NT2/D1 (cell line): ENCODE results near the gene UGT1A5.

ENCODE experiments used
- DNase-seq: peaks from one replicate; pipeline ENCODE4 v3.0.0-alpha.2; 2011; ENCODE audit warnings: low read depth, low spot score
- H3K27me3 ChIP-seq: 2 replicates; pipeline ENCODE4 v1.6.0; 2011; ENCODE audit warnings: mild to moderate bottlenecking; ENCODE audit not compliant: insufficient read length, insufficient read depth
- H3K36me3 ChIP-seq: 2 replicates; pipeline ENCODE4 v1.6.1; 2011; ENCODE audit warnings: mild to moderate bottlenecking, low read length, mixed read lengths; ENCODE audit not compliant: insufficient read depth, insufficient read length
- H3K4me1 ChIP-seq: 2 replicates; pipeline ENCODE4 v1.5.1; 2011; ENCODE audit not compliant: insufficient read depth, insufficient read length
- H3K4me3 ChIP-seq: 2 replicates; pipeline ENCODE4 v1.5.1; 2011; ENCODE audit warnings: low read depth; ENCODE audit not compliant: insufficient read length
- H3K9ac ChIP-seq: 2 replicates; pipeline ENCODE4 v1.6.0; 2011; ENCODE audit warnings: low read depth; ENCODE audit not compliant: insufficient read length
- H3K9me3 ChIP-seq: 2 replicates; pipeline ENCODE4 v1.5.1; 2011; ENCODE audit warnings: mild to moderate bottlenecking, low read length; ENCODE audit not compliant: insufficient read depth
- SUZ12 ChIP-seq: IDR thresholded peaks from 2 replicates; pipeline ENCODE4 v1.6.1; 2011; ENCODE audit not compliant: insufficient read length, insufficient read depth; ENCODE audit errors: extremely low read depth
- YY1 ChIP-seq: IDR thresholded peaks from 2 replicates; pipeline ENCODE4 v1.6.1; 2011; ENCODE audit not compliant: insufficient read length, insufficient read depth
- ZNF274 ChIP-seq: IDR thresholded peaks from 2 replicates; pipeline ENCODE4 v1.6.1; 2011; ENCODE audit warnings: mild to moderate bottlenecking, low read depth, low read length

Gene UGT1A5

GRCh38 chr2:233674995-233675394 is 37.7 kb upstream of the UGT1A5 start:
- Histone ChIP-seq H3K36me3 (no peaks in the 10 kb centered on the region), H3K27me3 (no peaks in the 10 kb centered on the region), H3K9ac (no peak overlapping the region), H3K4me1 (no peaks in the 10 kb centered on the region), H3K9me3 (no peaks in the 10 kb centered on the region), H3K4me3 (no peak overlapping the region)
- TF ChIP-seq YY1 (no peak), SUZ12 (no peak), ZNF274 (no peak)
- no peak for DNase-seq

GRCh38 chr2:233676046-233676445 is 36.7 kb upstream of the UGT1A5 start:
- no peak for DNase-seq
- H3K4me1 ChIP-seq, result no peaks in the 10 kb centered on the region
- no peaks in the 10 kb centered on the region for H3K9me3 ChIP-seq
- H3K36me3 ChIP-seq, result no peaks in the 10 kb centered on the region
- no peak for TF ChIP-seq YY1
- no peak for TF ChIP-seq ZNF274
- TF ChIP-seq SUZ12, result no peak
- H3K27me3 ChIP-seq, result no peaks in the 10 kb centered on the region
- H3K9ac ChIP-seq, result no peak overlapping the region
- no peak overlapping the region for H3K4me3 ChIP-seq

DNA sequence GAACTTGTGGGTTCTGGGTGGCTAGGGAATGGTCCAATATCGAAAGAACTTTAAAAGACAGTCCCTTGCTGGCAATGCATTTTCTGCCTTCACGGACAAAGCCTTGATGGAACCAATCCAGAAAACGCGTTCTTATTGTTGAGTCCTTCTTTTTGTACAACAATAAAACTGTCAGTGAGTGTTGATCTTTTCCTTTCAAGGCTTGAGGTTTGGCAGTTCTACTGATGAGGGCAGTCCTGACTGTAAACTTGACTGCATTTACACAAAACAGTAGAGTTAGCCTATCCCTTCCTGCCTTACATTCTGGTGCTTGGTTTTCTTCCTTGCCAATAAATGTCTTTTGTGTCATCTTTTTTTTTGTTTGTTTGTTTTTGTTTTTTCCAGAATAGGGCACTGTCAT is 33.5 kb upstream of the UGT1A5 start:
- Histone ChIP-seq H3K4me3 (no peak overlapping the region), H3K9me3 (no peaks in the 10 kb centered on the region), H3K9ac (no peak overlapping the region), H3K27me3 (no peaks in the 10 kb centered on the region), H3K4me1 (no peaks in the 10 kb centered on the region), H3K36me3 (no peaks in the 10 kb centered on the region)
- TF ChIP-seq SUZ12, result no peak
- TF ChIP-seq YY1, result no peak
- no peak for TF ChIP-seq ZNF274
- DNase-seq, result no peak

DNA sequence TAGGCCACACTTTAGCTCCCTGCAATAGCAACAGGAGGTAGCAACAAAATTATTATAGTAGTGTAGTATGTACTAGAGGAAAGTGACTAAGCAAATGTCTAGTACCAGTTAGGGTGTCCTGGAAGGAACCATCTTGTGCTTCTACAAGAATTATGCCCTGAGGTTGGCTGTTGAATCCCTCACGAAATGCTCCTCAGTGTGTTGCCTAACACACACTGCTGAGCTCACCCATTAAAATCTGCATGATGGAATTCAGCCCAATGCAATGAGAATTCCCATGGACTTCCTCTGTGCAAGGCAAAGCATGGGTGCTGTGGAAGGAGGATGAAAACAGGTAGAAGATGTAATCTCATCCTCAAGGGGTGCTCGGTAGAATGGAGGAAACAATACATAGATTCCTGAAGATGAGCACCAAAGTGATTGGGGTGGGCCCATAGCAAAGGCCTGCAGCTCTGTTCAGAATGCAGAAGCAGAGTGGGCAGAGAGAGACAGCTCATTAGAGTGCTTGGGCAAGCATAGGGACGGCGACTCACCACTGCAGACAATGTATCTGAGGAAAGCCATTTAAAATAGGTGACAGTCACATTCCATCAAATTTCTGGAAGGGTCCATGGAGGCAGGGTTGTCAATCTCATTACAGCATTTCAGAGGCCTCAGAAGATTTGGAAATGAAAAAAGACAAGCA is 32.2 kb upstream of the UGT1A5 start:
- H3K9ac ChIP-seq, result no peak overlapping the region
- no peak for TF ChIP-seq YY1
- TF ChIP-seq SUZ12, result no peak
- TF ChIP-seq ZNF274, result no peak
- no peak for DNase-seq
- no peak overlapping the region for H3K4me3 ChIP-seq
- H3K4me1 ChIP-seq, result no peaks in the 10 kb centered on the region
- H3K27me3 ChIP-seq, result no peaks in the 10 kb centered on the region
- no peaks in the 10 kb centered on the region for H3K36me3 ChIP-seq
- no peaks in the 10 kb centered on the region for H3K9me3 ChIP-seq

DNA sequence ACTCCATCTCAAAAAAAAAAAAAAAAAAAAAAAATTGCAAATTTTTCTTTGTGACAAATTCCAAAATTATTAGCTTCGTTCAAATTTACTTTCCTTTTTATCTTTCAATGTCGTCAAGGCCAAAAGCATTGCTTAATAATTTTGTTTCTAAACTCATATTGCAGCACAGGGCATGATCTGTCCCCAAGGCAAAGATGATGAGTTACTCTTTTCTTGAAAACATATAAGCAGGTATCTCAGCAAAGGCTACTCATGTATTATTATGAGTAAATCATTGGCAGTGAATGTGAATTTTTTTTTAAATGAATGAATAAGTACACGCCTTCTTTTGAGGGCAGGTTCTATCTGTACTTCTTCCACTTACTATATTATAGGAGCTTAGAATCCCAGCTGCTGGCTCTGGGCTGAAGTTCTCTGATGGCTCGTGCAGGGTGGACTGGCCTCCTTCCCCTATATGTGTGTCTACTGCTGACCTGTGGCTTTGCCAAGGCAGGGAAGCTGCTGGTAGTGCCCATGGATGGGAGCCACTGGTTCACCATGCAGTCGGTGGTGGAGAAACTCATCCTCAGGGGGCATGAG is 31.1 kb upstream of the UGT1A5 start, which contains the start of gene UGT1A7:
Gene UGT1A7 (plus strand): TSS at position 381 of the 579 bp plus-strand sequence. CDS start 37 bp downstream, at position 418.
- Histone ChIP-seq H3K4me1 (no peaks in the 10 kb centered on the region), H3K9me3 (no peaks in the 10 kb centered on the region), H3K27me3 (no peaks in the 10 kb centered on the region), H3K4me3 (no peak within 1 kb of the TSS), H3K36me3 (no peaks in the 10 kb centered on the region), H3K9ac (no peak within 1 kb of the TSS)
- no peak for DNase-seq
- TF ChIP-seq SUZ12 (no peak), ZNF274 (no peak), YY1 (no peak)

DNA sequence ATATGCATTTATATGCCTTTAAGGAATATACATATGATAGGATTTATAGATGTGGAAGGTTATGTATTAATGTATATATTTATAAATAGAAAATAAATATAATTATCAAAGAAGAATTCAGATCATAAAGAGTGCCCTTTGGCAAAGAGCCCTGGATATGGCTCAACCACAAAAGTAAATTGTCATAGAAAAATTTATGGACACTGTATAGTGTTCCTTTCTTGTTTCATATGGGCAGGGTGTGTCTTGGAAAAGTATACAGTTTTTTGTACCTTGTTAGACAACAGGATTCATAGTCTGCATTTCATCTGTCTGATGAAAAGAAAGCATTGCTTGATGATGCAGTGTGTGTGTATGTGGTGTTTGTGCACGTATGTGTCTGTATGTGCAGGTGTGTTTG is 28.1 kb upstream of the UGT1A5 start:
- Histone ChIP-seq H3K9ac (no peak overlapping the region), H3K36me3 (no peaks in the 10 kb centered on the region), H3K27me3 (no peaks in the 10 kb centered on the region), H3K4me3 (no peak overlapping the region), H3K9me3 (no peaks in the 10 kb centered on the region), H3K4me1 (no peaks in the 10 kb centered on the region)
- TF ChIP-seq YY1 (no peak), SUZ12 (no peak), ZNF274 (no peak)
- DNase-seq, result no peak

GRCh38 chr2:233686928-233687327 is 25.8 kb upstream of the UGT1A5 start:
- H3K9me3 ChIP-seq, result no peaks in the 10 kb centered on the region; the same call in 1 of the 2 replicates
- no peak for DNase-seq
- H3K36me3 ChIP-seq, result no peaks in the 10 kb centered on the region
- H3K9ac ChIP-seq, result no peak overlapping the region
- H3K4me3 ChIP-seq, result no peak overlapping the region
- no peaks in the 10 kb centered on the region for H3K27me3 ChIP-seq
- H3K4me1 ChIP-seq, result no peaks in the 10 kb centered on the region
- TF ChIP-seq SUZ12, result no peak
- TF ChIP-seq YY1, result no peak
- no peak for TF ChIP-seq ZNF274
